ENCODE results near the gene SCLY. TPM values are rescaled to one million over a fixed set of nuclear protein-coding genes. Genes with fewer than 3 reads are reported as not detected.

The SCLY gene
- total and polyA plus RNA-seq, 9 donors: 5.3 to 11.6 (median 9.6) TPM

DNA sequence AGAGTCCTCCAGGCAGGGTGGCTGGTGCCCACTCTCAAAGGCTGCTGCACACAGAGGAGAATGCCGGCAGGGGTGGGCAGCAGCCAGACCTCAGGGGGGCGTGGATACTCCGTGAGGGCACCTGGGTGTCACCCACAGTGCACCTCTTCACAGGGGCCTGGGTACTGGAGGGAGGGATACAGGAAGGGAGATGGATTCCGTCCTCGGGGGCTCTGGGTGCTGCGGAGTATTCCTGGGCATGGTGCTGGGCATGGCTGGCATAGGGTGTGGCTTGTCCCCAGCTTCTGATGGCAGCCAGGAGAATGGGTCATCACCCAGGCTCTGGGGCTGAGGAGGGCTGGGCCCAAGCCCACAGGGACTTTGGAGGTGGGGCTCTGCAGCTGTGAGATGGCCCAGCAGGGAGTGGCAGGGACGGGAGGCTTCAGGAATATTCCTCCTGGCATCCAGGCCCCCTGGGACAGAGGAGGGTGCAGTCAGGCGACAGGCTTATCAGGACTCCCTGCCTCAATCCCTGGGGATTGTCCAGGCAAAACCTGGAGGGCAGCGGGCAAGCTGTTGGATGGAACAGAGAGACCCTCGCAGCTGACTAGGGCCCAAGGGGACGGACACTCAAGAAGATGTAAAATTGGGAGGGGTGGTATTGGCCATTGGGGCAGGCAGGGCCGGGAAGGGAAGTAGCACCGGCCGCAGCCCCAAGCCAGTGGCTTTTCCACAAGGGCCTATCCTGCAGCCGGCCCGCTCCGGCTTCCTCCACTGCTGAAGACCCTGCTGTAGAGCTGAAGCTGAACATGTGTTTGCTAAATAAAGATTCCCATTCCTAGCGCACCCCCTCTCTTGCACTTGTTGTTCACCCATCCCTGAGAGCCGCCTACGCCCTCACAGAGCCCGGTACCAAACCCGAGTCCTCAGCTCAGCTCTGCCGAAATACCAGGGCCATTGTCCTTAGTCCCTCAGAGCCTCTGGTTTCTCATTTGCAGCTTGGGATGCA is 72.0 kb downstream of the SCLY start:
- WGBS (ENCODE audit: insufficient coverage): 80% methylated on average over 17 of the region's 23 CpGs
- Histone ChIP-seq H3K4me3 (ENCODE audit: low read length) (no peak overlapping the region), H3K27me3 (ENCODE audit: control insufficient read depth, insufficient read depth, low read length) (peaks cover 3% of the 10 kb centered on the region), H3K27ac (ENCODE audit: low read length) (peak overlapping the region; percentile 35), H3K4me1 (ENCODE audit: control insufficient read depth, insufficient read depth, low read length) (peaks cover 51% of the 10 kb centered on the region), H3K36me3 (ENCODE audit: control insufficient read depth, insufficient read depth, low read length) (no peaks in the 10 kb centered on the region), H3K9me3 (replicated peaks; ENCODE audit: control insufficient read depth, low read depth, low read length) (no peaks in the 10 kb centered on the region)
- no peak for DNase-seq

- Histone ChIP-seq H3K36me3 (ENCODE audit: control insufficient read depth, insufficient read depth, low read length) (no peaks in the 10 kb centered on the region), H3K27ac (ENCODE audit: low read length) (no peak overlapping the region), H3K4me1 (ENCODE audit: control insufficient read depth, insufficient read depth, low read length) (peaks cover 56% of the 10 kb centered on the region), H3K27me3 (ENCODE audit: control insufficient read depth, insufficient read depth, low read length) (no peaks in the 10 kb centered on the region), H3K4me3 (ENCODE audit: low read length) (no peak overlapping the region), H3K9me3 (replicated peaks; ENCODE audit: control insufficient read depth, low read depth, low read length) (no peaks in the 10 kb centered on the region)
- 47% methylated on average over 12 of the region's 14 CpGs for WGBS (ENCODE audit: insufficient coverage)
- DNase-seq: no peak
Measured at GRCh38 chr2:238133499-238134392, 72.9 kb downstream of the SCLY start.

DNA sequence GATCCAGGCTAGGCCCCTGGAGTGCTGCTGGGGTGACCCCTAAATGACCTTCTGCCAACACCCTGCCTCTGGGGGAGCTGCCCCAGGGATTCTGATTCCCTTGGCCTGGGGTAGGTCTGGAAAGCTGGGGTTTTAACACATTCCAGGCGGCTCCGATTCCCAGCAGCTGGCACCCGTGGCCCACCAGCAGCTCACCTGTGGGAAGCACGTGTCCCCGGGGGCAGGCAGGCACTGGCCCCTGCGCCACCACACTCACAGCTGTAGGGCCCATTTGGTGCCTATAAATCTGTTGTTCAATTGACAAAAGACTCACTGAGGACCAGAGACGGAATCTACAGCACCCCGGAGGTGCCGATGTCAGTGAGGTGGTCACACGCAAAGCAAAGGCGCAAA is 73.6 kb downstream of the SCLY start:
- no peak for DNase-seq
- Histone ChIP-seq H3K4me1 (ENCODE audit: control insufficient read depth, insufficient read depth, low read length) (peaks cover 62% of the 10 kb centered on the region), H3K27ac (ENCODE audit: low read length) (no peak overlapping the region), H3K36me3 (ENCODE audit: control insufficient read depth, insufficient read depth, low read length) (no peaks in the 10 kb centered on the region), H3K9me3 (replicated peaks; ENCODE audit: control insufficient read depth, low read depth, low read length) (no peaks in the 10 kb centered on the region), H3K27me3 (ENCODE audit: control insufficient read depth, insufficient read depth, low read length) (no peaks in the 10 kb centered on the region), H3K4me3 (ENCODE audit: low read length) (no peak overlapping the region)
- 75% methylated on average over 10 of the region's 11 CpGs for WGBS (ENCODE audit: insufficient coverage)

DNA sequence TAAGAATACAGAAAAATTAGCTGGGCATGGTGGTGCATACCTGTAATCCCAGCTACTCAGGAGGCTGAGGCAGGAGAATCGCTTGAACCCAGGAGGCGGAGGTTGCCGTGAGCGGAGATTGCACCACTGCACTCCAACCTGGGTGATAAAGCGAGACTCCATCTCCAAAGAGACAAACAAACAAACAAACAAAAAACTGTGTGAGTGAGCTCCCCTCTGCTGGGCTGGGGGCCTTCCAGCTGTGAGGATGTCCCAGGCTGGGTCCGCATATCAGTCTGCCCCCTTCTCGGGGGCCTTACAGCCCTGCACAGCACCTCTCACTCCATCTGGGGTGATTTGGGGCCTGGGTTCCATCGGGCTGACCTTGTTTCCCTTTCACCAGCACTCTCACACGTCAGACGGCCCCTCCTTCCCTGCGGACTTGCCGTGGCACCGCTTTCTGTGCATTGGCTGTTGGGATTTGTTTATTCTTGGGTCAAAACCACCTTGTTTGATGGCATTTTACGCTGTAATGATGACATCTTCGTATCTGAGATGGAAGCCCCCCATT is 74.9 kb downstream of the SCLY start:
- peaks cover 71% of the 10 kb centered on the region for H3K4me1 ChIP-seq (ENCODE audit: control insufficient read depth, insufficient read depth, low read length)
- no peak overlapping the region for H3K27ac ChIP-seq (ENCODE audit: low read length)

DNA sequence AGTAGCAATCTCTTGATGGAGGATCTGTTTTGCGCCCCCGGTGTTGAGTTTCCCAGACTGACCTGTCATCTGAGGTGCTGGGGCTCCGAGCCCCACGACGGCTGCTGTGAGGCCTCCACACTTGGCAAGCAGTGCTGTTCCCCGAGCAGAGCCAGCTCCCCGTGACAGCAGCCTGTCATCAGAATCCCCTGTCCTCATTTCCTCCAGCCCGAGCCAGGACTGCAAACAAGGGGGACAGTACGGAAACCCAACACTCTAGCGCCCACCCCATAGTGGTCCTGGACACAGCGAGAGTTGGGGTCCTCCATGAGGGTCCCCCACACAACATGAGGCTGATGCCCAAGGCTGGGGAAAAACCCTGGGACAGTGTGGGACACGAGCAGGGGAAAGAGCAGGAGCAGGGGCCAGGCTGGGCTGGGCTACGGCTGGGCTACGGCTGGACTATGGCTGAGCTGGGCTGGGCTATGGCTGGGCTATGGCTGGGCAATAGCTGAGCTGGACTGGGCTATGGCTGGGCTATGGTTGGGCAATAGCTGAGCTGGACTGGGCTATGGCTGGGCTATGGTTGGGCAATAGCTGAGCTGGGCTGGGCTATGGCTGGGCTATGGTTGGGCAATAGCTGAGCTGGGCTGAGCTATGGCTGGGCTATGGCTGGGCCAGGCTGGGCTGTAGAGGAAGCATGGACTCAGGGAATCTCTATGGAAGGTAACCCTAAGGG is 76.2 kb downstream of the SCLY start:
- Histone ChIP-seq H3K27me3 (ENCODE audit: control insufficient read depth, insufficient read depth, low read length) (no peaks in the 10 kb centered on the region), H3K4me1 (ENCODE audit: control insufficient read depth, insufficient read depth, low read length) (peaks cover 83% of the 10 kb centered on the region), H3K4me3 (ENCODE audit: low read length) (no peak overlapping the region), H3K9me3 (replicated peaks; ENCODE audit: control insufficient read depth, low read depth, low read length) (no peaks in the 10 kb centered on the region), H3K36me3 (ENCODE audit: control insufficient read depth, insufficient read depth, low read length) (peaks cover 12% of the 10 kb centered on the region), H3K27ac (ENCODE audit: low read length) (no peak overlapping the region)
- no peak for DNase-seq
- WGBS (ENCODE audit: insufficient coverage): 38% methylated on average over 14 of the region's 14 CpGs

More for the DNA sequence above, 74.9 kb downstream of the SCLY start:
- H3K27me3 ChIP-seq (ENCODE audit: control insufficient read depth, insufficient read depth, low read length): no peaks in the 10 kb centered on the region
- no peak for DNase-seq
- no peaks in the 10 kb centered on the region for H3K9me3 ChIP-seq (replicated peaks; ENCODE audit: control insufficient read depth, low read depth, low read length)
- WGBS (ENCODE audit: insufficient coverage): 74% methylated on average over 6 of the region's 15 CpGs
- H3K36me3 ChIP-seq (ENCODE audit: control insufficient read depth, insufficient read depth, low read length): peaks cover under 1% of the 10 kb centered on the region
- no peak overlapping the region for H3K4me3 ChIP-seq (ENCODE audit: low read length)

DNA sequence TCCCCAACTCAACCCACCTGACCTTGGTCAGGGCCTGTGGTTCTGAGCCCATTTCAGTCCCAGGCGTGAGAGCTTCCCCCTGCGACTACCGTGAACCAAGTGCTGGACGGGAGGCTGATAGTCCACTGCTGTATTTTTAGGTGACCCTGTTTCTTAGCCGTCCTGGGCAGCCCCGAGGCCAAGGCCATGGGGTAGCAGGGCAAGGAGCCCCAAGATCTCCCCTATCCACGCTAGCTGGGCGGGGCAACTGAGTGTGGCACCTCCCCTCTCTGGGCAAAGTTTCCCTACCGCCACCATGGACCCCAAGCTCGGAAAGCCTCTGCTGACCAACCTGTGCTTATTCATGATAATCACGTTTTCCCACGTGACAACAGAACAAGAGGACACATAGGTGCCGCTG is 77.1 kb downstream of the SCLY start:
- no peak for DNase-seq

GRCh38 chr2:238138331-238139195 is 77.8 kb downstream of the SCLY start, which contains the start of gene KLHL30:
Gene KLHL30, plus strand, starts transcription at chr2:238138668. Its CDS starts 2,087 bp downstream, at chr2:238140755.
- H3K36me3 ChIP-seq (ENCODE audit: control insufficient read depth, insufficient read depth, low read length): peaks cover 18% of the 10 kb centered on the region
- 57% methylated on average over 18 of the region's 22 CpGs for WGBS (ENCODE audit: insufficient coverage)
- no peaks in the 10 kb centered on the region for H3K9me3 ChIP-seq (replicated peaks; ENCODE audit: control insufficient read depth, low read depth, low read length)
- peak within 1 kb of the TSS; percentile 40 for H3K4me3 ChIP-seq (ENCODE audit: low read length)
- H3K27ac ChIP-seq (ENCODE audit: low read length): peak within 1 kb of the TSS; percentile 89
- no peaks in the 10 kb centered on the region for H3K27me3 ChIP-seq (ENCODE audit: control insufficient read depth, insufficient read depth, low read length)
- peaks cover 84% of the 10 kb centered on the region for H3K4me1 ChIP-seq (ENCODE audit: control insufficient read depth, insufficient read depth, low read length)
- peak; percentile 71 for DNase-seq

More for the DNA sequence above, 77.1 kb downstream of the SCLY start:
- Histone ChIP-seq H3K4me1 (ENCODE audit: control insufficient read depth, insufficient read depth, low read length) (peaks cover 84% of the 10 kb centered on the region), H3K36me3 (ENCODE audit: control insufficient read depth, insufficient read depth, low read length) (peaks cover 17% of the 10 kb centered on the region), H3K4me3 (ENCODE audit: low read length) (no peak overlapping the region), H3K27me3 (ENCODE audit: control insufficient read depth, insufficient read depth, low read length) (no peaks in the 10 kb centered on the region), H3K9me3 (replicated peaks; ENCODE audit: control insufficient read depth, low read depth, low read length) (no peaks in the 10 kb centered on the region), H3K27ac (ENCODE audit: low read length) (peak overlapping the region; percentile 89)
- 93% methylated on average over 13 of the region's 13 CpGs for WGBS (ENCODE audit: insufficient coverage)

DNA sequence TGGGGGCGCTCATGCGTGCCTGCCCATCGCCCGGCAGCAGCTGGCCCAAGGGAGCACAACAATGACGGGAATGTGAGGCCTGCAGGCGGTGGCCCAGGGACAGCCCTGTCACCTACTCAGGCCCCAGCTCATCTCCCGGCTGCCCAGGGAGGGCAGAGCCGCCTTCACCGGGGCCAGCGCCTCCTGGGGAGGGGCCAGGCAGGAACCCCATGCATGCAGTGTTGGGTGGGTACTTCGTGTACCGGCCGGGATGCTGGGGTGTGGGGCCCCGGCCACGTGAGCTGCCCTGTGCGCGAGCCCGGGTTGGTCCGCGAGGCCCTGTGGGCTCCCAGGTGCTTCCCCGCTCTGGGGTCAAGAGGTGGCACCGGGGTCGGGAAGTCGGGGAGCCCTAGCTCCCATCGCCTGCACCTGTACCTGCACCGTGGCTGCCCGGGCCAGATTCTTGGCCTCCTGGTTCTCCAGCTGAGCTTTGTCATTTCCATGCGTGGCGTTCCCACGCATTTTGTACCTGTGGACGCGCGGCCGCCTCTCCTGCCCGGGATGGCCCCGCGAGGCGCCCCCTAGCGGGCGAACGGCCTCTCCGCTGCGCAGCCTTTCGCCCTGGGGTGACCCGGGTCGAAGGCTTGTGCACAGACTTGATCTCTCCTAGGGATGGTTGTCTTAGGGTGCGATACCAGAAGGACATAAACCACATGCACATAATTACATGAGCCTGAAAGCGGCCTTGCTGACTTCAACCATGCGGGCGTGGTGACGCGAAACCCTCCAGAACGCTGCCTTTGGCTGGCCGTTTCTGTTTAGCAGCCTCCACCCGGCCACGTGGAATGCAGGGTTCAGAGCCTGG is 78.6 kb downstream of the SCLY start:
- no peaks in the 10 kb centered on the region for H3K9me3 ChIP-seq (replicated peaks; ENCODE audit: control insufficient read depth, low read depth, low read length)
- peaks cover 82% of the 10 kb centered on the region for H3K4me1 ChIP-seq (ENCODE audit: control insufficient read depth, insufficient read depth, low read length)
- H3K4me3 ChIP-seq (ENCODE audit: low read length): peak overlapping the region; percentile 40
- peak overlapping the region; percentile 89 for H3K27ac ChIP-seq (ENCODE audit: low read length)
- peak; percentile 52 for DNase-seq
- H3K27me3 ChIP-seq (ENCODE audit: control insufficient read depth, insufficient read depth, low read length): no peaks in the 10 kb centered on the region
- H3K36me3 ChIP-seq (ENCODE audit: control insufficient read depth, insufficient read depth, low read length): peaks cover 18% of the 10 kb centered on the region
- 61% methylated on average over 39 of the region's 56 CpGs for WGBS (ENCODE audit: insufficient coverage)
